ENCODE measurements around the gene DLD.

DNA sequence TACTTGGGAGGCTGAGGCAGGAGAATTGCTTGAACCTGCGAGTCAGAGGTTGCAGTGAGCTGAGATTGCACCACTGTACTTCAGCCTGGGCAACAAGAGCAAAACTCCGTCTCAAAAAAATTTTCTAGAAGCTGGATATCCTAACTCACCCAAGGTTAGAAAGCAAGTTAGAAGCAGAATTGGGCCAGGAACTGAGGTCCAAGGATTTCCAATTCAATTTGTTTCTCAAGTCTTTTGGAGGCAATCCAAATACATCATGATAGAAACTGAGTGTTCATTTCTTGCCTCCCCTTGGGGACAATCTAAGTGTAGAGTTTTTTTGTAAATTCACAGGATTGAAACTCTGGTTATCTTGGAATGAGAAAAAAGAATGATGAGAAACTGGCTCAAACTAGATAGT, 66.5 kb downstream of the DLD start:
- TF ChIP-seq, protein P1, sequence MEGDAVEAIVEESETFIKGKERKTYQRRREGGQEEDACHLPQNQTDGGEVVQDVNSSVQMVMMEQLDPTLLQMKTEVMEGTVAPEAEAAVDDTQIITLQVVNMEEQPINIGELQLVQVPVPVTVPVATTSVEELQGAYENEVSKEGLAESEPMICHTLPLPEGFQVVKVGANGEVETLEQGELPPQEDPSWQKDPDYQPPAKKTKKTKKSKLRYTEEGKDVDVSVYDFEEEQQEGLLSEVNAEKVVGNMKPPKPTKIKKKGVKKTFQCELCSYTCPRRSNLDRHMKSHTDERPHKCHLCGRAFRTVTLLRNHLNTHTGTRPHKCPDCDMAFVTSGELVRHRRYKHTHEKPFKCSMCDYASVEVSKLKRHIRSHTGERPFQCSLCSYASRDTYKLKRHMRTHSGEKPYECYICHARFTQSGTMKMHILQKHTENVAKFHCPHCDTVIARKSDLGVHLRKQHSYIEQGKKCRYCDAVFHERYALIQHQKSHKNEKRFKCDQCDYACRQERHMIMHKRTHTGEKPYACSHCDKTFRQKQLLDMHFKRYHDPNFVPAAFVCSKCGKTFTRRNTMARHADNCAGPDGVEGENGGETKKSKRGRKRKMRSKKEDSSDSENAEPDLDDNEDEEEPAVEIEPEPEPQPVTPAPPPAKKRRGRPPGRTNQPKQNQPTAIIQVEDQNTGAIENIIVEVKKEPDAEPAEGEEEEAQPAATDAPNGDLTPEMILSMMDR (IDR thresholded peaks at IDR 0.05), result no peak
- peak; percentile 29 for TF ChIP-seq POLR2AphosphoS5 (IDR thresholded peaks at IDR 0.05)
